Ramos (cell line): ENCODE measurements around the gene RABGGTB.
"Not testable (repeated sequence)": the region's sequence is repeated elsewhere in the genome, so short reads cannot be mapped to it uniquely, and the experiment has no call there.

Experiments
- in situ Hi-C: fragments of 300-500 bp; cut with MboI; formaldehyde crosslinking; loops from one replicate; pipeline ENCODE4 v1.14.3; 2022; ENCODE audit warnings: low sequenced_read_pairs; ENCODE audit not compliant: unreplicated experiment

RABGGTB gene

DNA sequence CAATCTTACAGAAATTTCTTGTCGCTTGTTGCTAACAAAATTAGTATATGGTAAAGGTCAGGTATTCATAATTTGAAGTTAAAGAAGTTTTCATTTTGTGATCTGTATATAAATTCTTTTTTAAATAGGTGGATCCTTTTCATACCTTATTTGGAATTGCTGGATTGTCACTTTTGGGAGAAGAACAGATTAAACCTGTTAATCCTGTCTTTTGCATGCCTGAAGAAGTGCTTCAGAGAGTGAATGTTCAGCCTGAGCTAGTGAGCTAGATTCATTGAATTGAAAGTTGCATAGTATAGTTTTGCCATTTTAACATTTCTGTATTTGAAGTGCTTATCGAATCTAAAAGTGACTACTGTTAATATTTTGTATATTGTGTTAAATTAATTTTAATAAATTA, 8.3 kb downstream of the RABGGTB start:
- in situ Hi-C loops = no loop called here

GRCh38 chr1:75795703-75796193, 9.7 kb downstream of the RABGGTB start:
- in situ Hi-C loops = no loop called here

DNA sequence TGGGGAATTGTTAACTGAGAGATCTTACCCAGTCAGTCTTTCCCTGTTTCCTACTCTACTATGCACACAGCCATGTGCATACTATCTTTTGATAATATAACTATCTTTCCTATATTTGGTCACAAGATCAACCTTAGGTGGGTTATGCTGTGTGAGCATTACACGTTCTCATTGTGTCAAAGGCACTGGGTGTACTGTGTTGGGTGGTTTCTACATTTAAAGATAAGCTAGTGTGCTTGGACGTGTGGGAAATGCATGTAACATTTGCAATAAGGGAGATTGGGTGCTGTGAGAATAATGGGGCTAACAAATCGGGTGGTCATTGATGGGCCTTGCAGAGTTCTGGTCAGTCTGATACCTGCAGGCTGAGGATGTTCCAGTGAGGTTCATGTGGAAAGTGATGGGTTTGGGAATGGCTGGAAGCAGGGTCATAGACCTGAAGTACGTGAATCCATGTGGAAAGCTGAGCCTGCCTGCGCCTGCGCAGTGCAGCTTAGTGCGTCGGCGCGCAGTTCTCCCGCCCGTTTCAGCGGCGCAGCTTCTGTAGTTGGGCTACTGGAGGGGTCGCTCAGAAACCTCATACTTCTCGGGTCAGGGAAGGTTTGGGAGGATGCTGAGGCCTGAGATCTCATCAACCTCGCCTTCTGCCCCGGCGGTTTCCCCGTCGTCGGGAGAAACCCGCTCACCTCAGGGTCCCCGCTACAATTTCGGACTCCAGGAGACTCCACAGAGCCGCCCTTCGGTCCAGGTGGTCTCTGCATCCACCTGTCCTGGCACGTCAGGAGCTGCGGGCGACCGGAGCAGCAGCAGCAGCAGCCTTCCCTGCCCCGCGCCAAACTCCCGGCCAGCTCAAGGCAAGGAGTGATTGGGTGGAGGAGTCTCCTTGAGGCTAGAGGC, 10.6 kb downstream of the RABGGTB start, which contains the start of gene MSH4:
MSH4 (plus strand) TSS at position 507 of the 897 bp plus-strand sequence; CDS start at position 611, 104 bp downstream.
- in situ Hi-C loops = no loop called here

- in situ Hi-C loops = no loop called here
Measured at GRCh38 chr1:75797273-75797588, 11.2 kb downstream of the RABGGTB start.

DNA sequence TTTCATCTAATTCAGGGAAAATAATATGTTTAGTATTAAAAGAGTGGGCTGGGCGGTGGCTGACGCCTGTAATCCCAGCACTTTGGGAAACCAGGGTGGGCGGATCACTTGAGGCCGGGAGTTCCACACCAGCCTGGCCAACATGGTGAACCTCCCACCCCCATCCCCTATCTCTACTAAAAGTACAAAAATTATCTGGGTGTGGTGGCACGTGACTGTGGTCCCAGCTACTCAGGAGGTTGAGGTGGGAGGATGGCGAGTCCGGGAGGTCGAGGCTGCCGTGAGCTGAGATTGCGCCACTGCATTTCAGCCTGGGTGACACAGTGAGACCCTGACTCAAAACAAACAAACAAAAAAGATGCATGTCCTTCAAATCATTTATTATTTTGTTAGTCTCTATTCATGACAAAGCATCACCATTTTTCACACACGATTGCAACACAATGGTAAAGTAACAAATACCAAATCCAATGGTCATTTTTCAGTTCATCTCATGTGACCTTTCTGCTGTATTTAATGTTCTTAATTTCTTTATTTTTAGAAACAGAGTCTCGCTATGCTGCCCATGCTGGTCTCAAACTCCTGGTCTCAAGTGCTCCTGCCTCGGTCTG, 11.7 kb downstream of the RABGGTB start:
- in situ Hi-C loops = no loop called here

- in situ Hi-C loops = not testable (repeated sequence)
Measured at GRCh38 chr1:75801480-75801879, 15.4 kb downstream of the RABGGTB start.

DNA sequence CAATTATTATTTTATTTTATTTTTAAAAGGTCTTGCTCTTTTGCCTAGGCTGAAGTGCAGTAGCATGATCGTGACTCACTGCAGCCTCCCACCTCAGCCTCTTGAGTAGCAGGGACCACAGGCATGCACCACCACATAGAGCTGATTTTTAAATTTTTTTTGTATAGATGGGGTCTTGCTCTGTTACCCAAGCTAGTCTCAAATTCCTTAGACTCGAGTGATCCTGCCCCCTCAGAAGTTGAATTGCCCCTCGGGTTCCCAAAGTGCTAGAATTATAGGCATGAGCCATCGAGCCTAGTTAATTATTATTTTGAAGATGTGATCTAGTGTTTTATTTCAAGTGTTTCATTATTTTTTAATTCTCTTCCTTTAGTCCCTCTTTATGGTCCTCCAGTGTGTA, 22.9 kb downstream of the RABGGTB start:
- in situ Hi-C loops = no loop called here

DNA sequence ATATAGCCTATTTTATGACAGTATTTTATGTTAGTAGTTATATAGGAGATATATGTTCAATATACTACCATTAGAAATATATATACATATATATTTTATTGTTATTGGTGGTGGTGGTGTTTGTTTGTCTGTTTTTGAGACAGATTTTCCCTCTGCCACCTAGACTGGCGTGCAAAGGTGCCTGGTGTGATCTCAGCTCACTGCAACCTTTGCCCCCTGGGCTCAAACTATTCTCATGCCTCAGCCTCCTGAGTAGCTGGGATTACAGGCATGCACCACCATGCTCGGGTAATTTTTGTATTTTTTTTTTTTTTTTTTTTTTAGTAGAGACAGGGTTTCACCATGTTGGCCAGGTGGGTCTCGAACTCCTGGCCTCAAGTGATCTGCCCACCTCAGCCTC, 24.1 kb downstream of the RABGGTB start:
- in situ Hi-C loops = not testable (repeated sequence)

- in situ Hi-C loops = no loop called here
Measured at GRCh38 chr1:75811211-75811981, 25.3 kb downstream of the RABGGTB start.

- in situ Hi-C loops = no loop called here
Measured at GRCh38 chr1:75812065-75812464, 26.0 kb downstream of the RABGGTB start.

DNA sequence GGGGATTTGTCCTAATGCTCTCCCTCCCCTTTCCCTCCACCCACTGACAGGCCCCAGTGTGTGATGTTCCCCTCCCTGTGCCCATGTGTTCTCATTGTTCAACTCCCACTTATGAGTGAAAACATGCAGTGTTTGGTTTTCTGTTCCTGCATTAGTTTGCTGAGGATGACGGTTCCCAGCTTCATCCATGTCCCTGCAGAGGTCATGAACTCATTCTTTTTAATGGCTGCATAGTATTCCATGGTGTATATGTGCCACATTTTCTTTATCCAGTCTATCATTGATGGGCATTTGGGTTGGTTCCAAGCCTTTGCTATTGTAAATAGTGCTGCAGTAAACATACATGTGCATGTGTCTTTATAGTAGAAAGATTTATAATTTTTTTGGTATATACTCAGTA, 37.5 kb downstream of the RABGGTB start:
- in situ Hi-C loops = not testable (repeated sequence)

DNA sequence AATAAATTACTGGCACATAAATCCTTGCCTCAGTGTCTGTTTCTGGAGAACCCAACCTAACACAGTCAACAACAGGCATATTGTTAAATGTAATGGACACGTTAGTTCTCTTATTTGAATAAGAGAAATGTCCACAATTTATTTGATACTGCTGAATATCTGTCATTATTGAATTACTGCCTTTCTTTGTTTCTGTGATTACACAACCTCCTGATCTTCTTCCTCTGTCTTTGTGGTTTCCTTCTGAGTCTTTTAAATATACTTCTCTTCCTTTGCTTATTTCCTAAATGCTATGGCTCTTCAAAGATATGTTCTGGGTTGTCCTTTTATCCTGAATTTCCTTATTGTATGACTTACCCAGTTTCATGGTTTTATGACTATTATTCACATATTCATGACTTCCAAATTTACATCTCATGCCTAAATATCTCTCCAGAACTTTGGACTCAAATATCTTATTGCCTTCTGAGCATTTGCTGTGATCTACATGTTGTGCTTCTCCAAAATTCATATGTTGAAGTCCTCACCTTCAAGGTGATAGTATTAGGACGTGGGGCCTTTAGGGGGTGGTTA, 50.6 kb downstream of the RABGGTB start:
- in situ Hi-C loops = no loop called here

DNA sequence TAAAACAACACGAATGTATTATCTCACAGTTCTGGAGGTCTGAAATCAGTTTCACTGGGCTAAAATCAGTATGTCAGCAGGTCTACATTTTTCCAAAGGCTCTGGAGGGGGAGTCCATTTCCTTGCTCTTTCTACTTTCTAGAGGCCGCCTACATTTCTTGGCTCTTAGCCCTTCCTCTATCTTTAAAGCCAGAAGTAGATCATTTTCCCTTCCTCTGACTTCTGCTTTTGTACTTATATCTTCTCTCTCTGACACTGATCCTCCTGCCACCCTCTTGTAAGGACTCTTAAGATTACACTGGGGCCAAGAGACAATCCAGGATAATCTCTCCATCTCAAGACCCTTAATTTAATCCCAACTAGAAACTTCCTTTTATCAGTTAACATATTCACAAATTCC, 52.0 kb downstream of the RABGGTB start:
- in situ Hi-C loops = no loop called here

GRCh38 chr1:75841421-75841820, 55.4 kb downstream of the RABGGTB start:
- in situ Hi-C loops = no loop called here
